ENCODE measurements around the gene LZTS2.

The LZTS2 gene

GRCh38 chr10:101014230-101014884, 14.7 kb downstream of the LZTS2 start (continued):
- TF ChIP-seq, protein P1, sequence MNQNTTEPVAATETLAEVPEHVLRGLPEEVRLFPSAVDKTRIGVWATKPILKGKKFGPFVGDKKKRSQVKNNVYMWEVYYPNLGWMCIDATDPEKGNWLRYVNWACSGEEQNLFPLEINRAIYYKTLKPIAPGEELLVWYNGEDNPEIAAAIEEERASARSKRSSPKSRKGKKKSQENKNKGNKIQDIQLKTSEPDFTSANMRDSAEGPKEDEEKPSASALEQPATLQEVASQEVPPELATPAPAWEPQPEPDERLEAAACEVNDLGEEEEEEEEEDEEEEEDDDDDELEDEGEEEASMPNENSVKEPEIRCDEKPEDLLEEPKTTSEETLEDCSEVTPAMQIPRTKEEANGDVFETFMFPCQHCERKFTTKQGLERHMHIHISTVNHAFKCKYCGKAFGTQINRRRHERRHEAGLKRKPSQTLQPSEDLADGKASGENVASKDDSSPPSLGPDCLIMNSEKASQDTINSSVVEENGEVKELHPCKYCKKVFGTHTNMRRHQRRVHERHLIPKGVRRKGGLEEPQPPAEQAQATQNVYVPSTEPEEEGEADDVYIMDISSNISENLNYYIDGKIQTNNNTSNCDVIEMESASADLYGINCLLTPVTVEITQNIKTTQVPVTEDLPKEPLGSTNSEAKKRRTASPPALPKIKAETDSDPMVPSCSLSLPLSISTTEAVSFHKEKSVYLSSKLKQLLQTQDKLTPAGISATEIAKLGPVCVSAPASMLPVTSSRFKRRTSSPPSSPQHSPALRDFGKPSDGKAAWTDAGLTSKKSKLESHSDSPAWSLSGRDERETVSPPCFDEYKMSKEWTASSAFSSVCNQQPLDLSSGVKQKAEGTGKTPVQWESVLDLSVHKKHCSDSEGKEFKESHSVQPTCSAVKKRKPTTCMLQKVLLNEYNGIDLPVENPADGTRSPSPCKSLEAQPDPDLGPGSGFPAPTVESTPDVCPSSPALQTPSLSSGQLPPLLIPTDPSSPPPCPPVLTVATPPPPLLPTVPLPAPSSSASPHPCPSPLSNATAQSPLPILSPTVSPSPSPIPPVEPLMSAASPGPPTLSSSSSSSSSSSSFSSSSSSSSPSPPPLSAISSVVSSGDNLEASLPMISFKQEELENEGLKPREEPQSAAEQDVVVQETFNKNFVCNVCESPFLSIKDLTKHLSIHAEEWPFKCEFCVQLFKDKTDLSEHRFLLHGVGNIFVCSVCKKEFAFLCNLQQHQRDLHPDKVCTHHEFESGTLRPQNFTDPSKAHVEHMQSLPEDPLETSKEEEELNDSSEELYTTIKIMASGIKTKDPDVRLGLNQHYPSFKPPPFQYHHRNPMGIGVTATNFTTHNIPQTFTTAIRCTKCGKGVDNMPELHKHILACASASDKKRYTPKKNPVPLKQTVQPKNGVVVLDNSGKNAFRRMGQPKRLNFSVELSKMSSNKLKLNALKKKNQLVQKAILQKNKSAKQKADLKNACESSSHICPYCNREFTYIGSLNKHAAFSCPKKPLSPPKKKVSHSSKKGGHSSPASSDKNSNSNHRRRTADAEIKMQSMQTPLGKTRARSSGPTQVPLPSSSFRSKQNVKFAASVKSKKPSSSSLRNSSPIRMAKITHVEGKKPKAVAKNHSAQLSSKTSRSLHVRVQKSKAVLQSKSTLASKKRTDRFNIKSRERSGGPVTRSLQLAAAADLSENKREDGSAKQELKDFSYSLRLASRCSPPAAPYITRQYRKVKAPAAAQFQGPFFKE (tag by site-specific recombination; IDR thresholded peaks at IDR 0.05; ENCODE audit: borderline replicate concordance), result 0 out of 2 replicates have a peak, but pooled peaks have one; percentile 40
- no peak for TF ChIP-seq ZNF350 (tag by site-specific recombination; IDR thresholded peaks at IDR 0.05)
- no peak for TF ChIP-seq SP2 (tag by site-specific recombination; IDR thresholded peaks at IDR 0.05)
- no peak for TF ChIP-seq ZNF416 (tag by site-specific recombination; IDR thresholded peaks at IDR 0.05)
- TF ChIP-seq, protein P2, sequence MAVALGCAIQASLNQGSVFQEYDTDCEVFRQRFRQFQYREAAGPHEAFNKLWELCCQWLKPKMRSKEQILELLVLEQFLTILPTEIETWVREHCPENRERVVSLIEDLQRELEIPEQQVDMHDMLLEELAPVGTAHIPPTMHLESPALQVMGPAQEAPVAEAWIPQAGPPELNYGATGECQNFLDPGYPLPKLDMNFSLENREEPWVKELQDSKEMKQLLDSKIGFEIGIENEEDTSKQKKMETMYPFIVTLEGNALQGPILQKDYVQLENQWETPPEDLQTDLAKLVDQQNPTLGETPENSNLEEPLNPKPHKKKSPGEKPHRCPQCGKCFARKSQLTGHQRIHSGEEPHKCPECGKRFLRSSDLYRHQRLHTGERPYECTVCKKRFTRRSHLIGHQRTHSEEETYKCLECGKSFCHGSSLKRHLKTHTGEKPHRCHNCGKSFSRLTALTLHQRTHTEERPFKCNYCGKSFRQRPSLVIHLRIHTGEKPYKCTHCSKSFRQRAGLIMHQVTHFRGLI (tag by site-specific recombination; IDR thresholded peaks at IDR 0.05), result no peak; the same call in 1 of the 2 replicates
- TF ChIP-seq SCRT2 (tag by site-specific recombination; IDR thresholded peaks at IDR 0.05), result 0 out of 2 replicates have a peak, but pooled peaks have one; percentile 8
- TF ChIP-seq ZNF274 (IDR thresholded peaks at IDR 0.05; ENCODE audit: low read length), result no peak
- no peak for TF ChIP-seq ZNF274 (tag by site-specific recombination; IDR thresholded peaks at IDR 0.05; ENCODE audit: borderline replicate concordance)
- 0 out of 2 replicates have a peak, but pooled peaks have one; percentile 35 for TF ChIP-seq ZSCAN23 (tag by site-specific recombination; IDR thresholded peaks at IDR 0.05)

DNA sequence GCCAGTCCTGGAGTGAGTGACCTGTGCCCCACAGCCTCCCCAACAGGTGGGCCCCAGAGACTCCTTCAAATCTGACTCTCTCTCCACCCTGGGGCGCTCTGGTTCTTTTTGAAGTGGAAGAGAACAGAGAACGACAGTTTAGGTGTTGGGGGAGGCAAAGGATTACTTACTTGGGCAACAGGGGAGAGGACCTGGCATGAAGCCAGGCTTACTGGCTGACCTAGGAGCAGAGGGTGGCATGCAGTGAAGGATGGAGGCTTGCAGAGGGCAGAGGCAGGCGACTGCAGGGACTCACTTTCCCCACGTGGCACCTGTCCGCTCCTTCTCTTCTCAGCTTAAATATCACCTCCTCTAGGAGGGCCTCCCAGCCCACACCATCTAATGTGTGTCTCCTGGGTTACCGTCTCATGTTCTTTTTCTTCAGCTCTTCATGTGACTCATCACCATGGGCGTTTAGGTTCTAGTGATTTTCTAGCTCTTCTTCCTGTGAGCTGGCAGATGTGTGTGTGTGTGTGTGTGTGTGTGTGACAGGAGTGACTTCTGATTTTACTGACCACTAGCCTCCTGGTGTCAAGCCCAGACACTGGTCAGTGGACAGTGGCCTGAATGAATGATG, 15.5 kb downstream of the LZTS2 start:
- no peaks in the 10 kb centered on the region for H3K9me3 ChIP-seq (ENCODE audit: control insufficient read depth, insufficient read depth, low read depth, low read length)
- H3K4me3 ChIP-seq (ENCODE audit: low read depth, low read length), result no peak overlapping the region
- no peak overlapping the region for H3K27ac ChIP-seq (ENCODE audit: extremely low read depth, low read depth, low read length)
- CTCF ChIA-PET, result interaction anchor here (0.6 to 7.2 kb wide), 32 partner anchors 8 to 1726 kb away, joined by 3 to 274 read pairs (median 4); partner anchors contain the start of genes KAZALD1, LZTS2, MRPL43 and PDZD7
- peaks cover 2% of the 10 kb centered on the region; the same call in 1 of the 2 replicates for H3K4me1 ChIP-seq (ENCODE audit: control insufficient read depth, insufficient read depth, low read length)
- H3K36me3 ChIP-seq (ENCODE audit: control insufficient read depth in 2 of 2, insufficient read depth in 1 of 2, low read length in 2 of 2), result no peaks in the 10 kb centered on the region
- POLR2A ChIA-PET, result interaction anchor here (0.8 to 2.7 kb wide), 4 partner anchors 11 to 59 kb away, joined by 3 to 14 read pairs (median 5); no protein-coding TSS in a partner anchor
- TF ChIP-seq KLF7 (tag by site-specific recombination; IDR thresholded peaks at IDR 0.05; ENCODE audit: borderline replicate concordance) (no peak), ZNF398 (tag by site-specific recombination; IDR thresholded peaks at IDR 0.05) (peak; percentile 48; the same call in 1 of the 2 replicates), SCRT1 (tag by site-specific recombination; IDR thresholded peaks at IDR 0.05; ENCODE audit: borderline replicate concordance) (peak; percentile 17; the same call in 1 of the 2 replicates), SP7 (tag by site-specific recombination; IDR thresholded peaks at IDR 0.05) (peak; percentile 23; the same call in 1 of the 2 replicates), EGR2 (tag by site-specific recombination; IDR thresholded peaks at IDR 0.05; ENCODE audit: low read depth) (peak; percentile 62), HIC1 (tag by site-specific recombination; IDR thresholded peaks at IDR 0.05) (peak; percentile 38; the same call in 1 of the 2 replicates), PRDM1 (tag by site-specific recombination; IDR thresholded peaks at IDR 0.05) (0 out of 2 replicates have a peak, but pooled peaks have one; percentile 9), ZIC2 (tag by site-specific recombination; IDR thresholded peaks at IDR 0.05) (no peak), ZFHX2 (tag by site-specific recombination; conservative IDR thresholded peaks at IDR 0.05) (peak; percentile 66), SCRT2 (tag by site-specific recombination; IDR thresholded peaks at IDR 0.05) (peak; percentile 84), ZNF645 (tag by site-specific recombination; IDR thresholded peaks at IDR 0.05) (no peak), ZNF610 (tag by site-specific recombination; IDR thresholded peaks at IDR 0.05; ENCODE audit: borderline replicate concordance) (no peak), HOXC10 (CRISPR knock-in tag; IDR thresholded peaks at IDR 0.05) (no peak), ZBTB7A (tag by site-specific recombination; IDR thresholded peaks at IDR 0.05; ENCODE audit: low read depth) (0 out of 2 replicates have a peak, but pooled peaks have one; percentile 10)
